Cardiac muscle cell (in vitro differentiated cells and primary cell): ENCODE data around the gene FAM167B. TPM values are rescaled to one million over a fixed set of nuclear protein-coding genes. Genes with fewer than 3 reads are reported as not detected.

Experiments used
- DNase-seq, 2 donors: peaks; one replicate each; pipeline versions ENCODE4 v3.0.0 to v3.0.0-alpha.2; 2010 to 2017; ENCODE audit warnings: low read depth in 1 of 2, low spot score in 1 of 2
- H3K27ac ChIP-seq: fragments of 200-600 bp; sonication (generic); 2 replicates; pipeline ENCODE4 v1.5.1; 2016
- H3K27me3 ChIP-seq: fragments of 200-600 bp; sonication (generic); 2 replicates; pipeline ENCODE4 v1.6.0; 2016; ENCODE audit warnings: control low read depth
- H3K36me3 ChIP-seq: fragments of 200-600 bp; sonication (generic); 2 replicates; pipeline ENCODE4 v1.5.1; 2016; ENCODE audit warnings: control low read depth
- H3K4me1 ChIP-seq: fragments of 200-600 bp; sonication (generic); 2 replicates; pipeline ENCODE4 v1.8.1; 2017; ENCODE audit warnings: low read depth, mild to moderate bottlenecking, mixed run types
- H3K4me3 ChIP-seq: fragments of 200-600 bp; sonication (generic); 2 replicates; pipeline ENCODE4 v1.5.1; 2016; ENCODE audit warnings: mild to moderate bottlenecking
- H3K9me3 ChIP-seq: fragments of 200-600 bp; sonication (generic); 2 replicates; pipeline ENCODE4 v1.5.1; 2017; ENCODE audit warnings: low read depth, mild to moderate bottlenecking, control low read depth
- polyA plus RNA-seq: library from polyadenylated mRNA; unstranded; fragments of >200 nt; fragmentation: Nextera tagmentation; extraction: Ambion mirVana; gene quantifications from 2 replicates; pipeline ENCODE4 v1.2.1, GENCODE V29; 2016
- total RNA-seq: library from RNA; depleted of rRNA; stranded (reverse); fragments of >200 nt; gene quantifications from 2 replicates; pipeline ENCODE4 v1.2.3, GENCODE V29; 2016
- TF ChIP-seq, protein P1 (sequence below): IDR thresholded peaks from 2 replicates; pipeline ENCODE4 v1.5.1; 2012; ENCODE audit warnings: low read depth, mild to moderate bottlenecking, low read length

Gene FAM167B
- total and polyA plus RNA-seq, 2 experiments from 2014 or later = 1.2 to 2.1 TPM

DNA sequence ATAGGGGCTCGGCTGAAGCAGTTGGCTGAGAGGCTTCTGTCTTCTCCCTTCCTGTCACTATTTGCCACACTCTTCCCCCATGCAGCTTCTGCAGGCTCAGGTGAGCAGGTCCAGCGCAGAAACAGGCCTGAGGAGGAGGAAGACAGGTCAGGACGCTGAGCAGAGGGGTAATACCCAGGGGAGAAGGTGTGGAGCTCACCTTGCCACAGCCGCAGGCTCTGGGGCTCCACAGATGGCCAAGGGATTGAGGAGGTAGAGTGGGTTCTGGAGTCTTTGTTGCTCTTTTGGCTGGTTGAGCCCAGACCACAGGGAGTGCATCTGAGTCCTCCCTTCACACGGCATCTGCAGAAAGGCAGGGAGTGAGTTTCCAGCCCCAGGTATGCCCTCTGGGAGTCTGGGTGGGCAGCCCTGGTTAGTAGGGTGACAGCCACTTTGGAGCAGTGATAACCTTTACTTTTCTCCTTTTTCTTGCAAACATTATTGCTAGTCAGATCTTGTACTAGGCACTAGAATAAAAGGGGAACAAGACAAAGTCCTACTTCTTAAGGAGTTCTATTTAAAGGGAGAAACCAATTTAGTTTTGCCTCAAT lies 15.1 kb upstream of the FAM167B start:
- H3K27ac ChIP-seq = peak overlapping the region; percentile 34
- DNase-seq = no peak
- H3K9me3 ChIP-seq = no peaks in the 10 kb centered on the region
- H3K27me3 ChIP-seq = no peaks in the 10 kb centered on the region
- H3K4me1 ChIP-seq = no peaks in the 10 kb centered on the region
- H3K4me3 ChIP-seq = no peak overlapping the region
- TF ChIP-seq, protein P1, sequence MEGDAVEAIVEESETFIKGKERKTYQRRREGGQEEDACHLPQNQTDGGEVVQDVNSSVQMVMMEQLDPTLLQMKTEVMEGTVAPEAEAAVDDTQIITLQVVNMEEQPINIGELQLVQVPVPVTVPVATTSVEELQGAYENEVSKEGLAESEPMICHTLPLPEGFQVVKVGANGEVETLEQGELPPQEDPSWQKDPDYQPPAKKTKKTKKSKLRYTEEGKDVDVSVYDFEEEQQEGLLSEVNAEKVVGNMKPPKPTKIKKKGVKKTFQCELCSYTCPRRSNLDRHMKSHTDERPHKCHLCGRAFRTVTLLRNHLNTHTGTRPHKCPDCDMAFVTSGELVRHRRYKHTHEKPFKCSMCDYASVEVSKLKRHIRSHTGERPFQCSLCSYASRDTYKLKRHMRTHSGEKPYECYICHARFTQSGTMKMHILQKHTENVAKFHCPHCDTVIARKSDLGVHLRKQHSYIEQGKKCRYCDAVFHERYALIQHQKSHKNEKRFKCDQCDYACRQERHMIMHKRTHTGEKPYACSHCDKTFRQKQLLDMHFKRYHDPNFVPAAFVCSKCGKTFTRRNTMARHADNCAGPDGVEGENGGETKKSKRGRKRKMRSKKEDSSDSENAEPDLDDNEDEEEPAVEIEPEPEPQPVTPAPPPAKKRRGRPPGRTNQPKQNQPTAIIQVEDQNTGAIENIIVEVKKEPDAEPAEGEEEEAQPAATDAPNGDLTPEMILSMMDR = no peak
- H3K36me3 ChIP-seq = peaks cover 37% of the 10 kb centered on the region

DNA sequence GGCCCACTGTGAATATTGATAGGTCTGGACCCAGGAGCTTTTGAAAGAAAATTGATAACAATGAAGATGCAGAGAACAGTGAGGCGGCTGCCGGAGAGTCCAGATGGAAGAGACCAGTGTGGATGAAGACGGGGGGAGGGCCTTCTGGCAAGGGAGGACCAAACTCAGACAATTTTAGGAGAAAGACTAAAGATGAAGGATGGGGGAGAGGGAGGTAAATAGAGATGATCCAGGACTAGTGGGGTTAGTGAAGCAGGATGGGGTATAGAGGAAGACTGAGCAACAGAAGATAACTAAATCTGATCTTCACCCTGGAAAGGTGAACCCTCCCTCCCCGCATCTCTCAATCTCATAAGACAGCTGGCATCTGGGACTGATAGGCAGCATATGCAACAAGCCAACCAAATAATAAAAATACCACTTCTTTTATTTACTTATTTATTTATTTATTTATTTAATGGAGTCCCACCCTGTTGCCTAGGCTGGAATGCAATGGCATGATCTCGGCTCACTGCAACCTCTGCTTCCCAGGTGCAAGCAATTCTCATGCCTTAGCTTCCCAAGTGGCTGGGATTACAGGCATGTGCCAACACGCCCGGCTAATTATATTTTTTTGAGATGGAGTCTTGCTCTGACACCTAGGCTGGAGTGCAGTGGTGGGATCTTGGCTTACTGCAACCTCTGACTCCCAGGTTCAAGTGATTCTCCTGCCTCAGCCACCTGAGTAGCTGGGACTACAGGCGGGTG lies 14.3 kb upstream of the FAM167B start:
- Histone ChIP-seq H3K4me3 (no peak overlapping the region), H3K9me3 (no peaks in the 10 kb centered on the region), H3K4me1 (no peaks in the 10 kb centered on the region), H3K27ac (peak overlapping the region; percentile 34), H3K36me3 (peaks cover 37% of the 10 kb centered on the region), H3K27me3 (no peaks in the 10 kb centered on the region)
- TF ChIP-seq, protein P1 = no peak
- DNase-seq = no peak

DNA sequence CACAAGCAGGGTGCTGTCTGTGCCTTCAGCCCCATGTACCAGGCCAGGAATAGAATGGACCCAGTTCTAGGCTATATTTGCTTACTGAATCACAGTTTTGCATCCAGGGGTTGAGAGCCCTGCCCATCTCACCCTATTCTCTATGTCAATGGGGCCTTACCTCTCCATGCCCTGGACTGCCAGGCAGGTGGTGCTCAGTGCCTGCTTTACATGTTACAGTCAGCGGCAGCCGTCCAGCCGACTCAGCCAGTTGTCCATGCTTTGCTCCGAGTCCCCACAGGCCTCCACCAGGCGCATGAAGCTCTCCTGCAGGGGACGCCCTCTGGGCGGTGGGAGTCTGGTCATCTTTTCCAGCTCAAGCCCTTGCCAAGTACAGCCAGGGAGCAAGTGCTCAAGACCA lies 12.2 kb upstream of the FAM167B start:
- peaks cover 5% of the 10 kb centered on the region for H3K4me1 ChIP-seq

DNA sequence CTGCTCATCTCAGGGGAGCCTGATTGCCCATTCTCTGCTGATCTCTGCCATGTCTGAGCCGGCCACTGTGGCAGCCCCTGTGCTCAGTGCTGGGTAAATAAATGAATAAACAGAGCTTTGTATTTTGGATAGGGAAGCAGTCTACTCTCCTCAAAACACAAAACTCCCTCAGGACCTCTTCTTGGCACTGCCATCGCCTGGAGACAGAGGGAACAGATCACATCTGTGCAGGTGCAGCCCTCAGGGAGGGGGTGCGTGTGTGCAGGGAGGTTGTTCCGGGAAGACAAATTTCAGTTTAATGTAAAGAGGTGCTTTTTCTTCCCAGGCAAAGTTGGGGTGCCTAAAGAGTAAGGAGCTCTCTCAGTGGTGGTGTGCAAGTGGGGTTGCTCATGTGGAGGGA lies 7.7 kb upstream of the FAM167B start:
- TF ChIP-seq, protein P1 = no peak
- DNase-seq = no peak
- Histone ChIP-seq H3K4me3 (peak overlapping the region; percentile 42), H3K9me3 (no peaks in the 10 kb centered on the region), H3K36me3 (no peaks in the 10 kb centered on the region), H3K4me1 (peaks cover 10% of the 10 kb centered on the region), H3K27me3 (no peaks in the 10 kb centered on the region), H3K27ac (peak overlapping the region; percentile 59)

More for the DNA sequence above, 12.2 kb upstream of the FAM167B start:
- Histone ChIP-seq H3K4me3 (no peak overlapping the region), H3K27ac (no peak overlapping the region), H3K9me3 (no peaks in the 10 kb centered on the region), H3K36me3 (peaks cover 27% of the 10 kb centered on the region), H3K27me3 (no peaks in the 10 kb centered on the region)
- no peak for DNase-seq
- TF ChIP-seq, protein P1 = no peak

DNA sequence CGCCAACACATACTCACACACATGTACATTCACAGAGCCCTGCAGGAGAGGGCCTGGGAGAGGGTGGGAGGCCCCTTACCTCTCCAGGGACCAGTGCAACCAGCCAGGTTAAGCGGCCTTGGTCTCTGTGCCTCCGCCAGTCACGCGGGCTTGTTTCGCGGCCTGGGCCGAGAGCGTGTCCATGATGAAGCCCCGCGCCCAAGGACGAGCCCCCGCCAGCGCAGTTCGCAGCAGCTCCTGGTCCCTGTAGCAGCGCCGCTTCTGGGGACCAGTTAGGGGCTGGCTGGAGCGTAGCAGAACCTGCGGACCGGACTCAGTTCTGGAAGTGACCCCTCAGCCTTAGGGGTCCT lies 7.3 kb upstream of the FAM167B start:
- H3K9me3 ChIP-seq = no peaks in the 10 kb centered on the region
- H3K36me3 ChIP-seq = no peaks in the 10 kb centered on the region
- no peaks in the 10 kb centered on the region for H3K27me3 ChIP-seq
- peaks cover 10% of the 10 kb centered on the region for H3K4me1 ChIP-seq
- peak in 1 of 2 donors; percentile 49 for DNase-seq
- TF ChIP-seq, protein P1 = no peak
- H3K27ac ChIP-seq = peak overlapping the region; percentile 59
- H3K4me3 ChIP-seq = peak overlapping the region; percentile 42
